Activated CD8-positive, alpha-beta memory T cell treated with anti-CD3 and anti-CD28 coated beads, Interleukin-2, amount 50 U/mL, for 48 hours (primary cell): Measurements from ENCODE around the gene FOXD4.
A peak's percentile ranks its signal among the peaks of the same experiment; 100 is the strongest.
"Not testable (repeated sequence)": the region's sequence is repeated elsewhere in the genome, so short reads cannot be mapped to it uniquely, and the experiment has no call there.

Experiments
- DNase-seq: peaks from one replicate; pipeline ENCODE4 v3.0.0-alpha.2; 2020

FOXD4 gene

DNA sequence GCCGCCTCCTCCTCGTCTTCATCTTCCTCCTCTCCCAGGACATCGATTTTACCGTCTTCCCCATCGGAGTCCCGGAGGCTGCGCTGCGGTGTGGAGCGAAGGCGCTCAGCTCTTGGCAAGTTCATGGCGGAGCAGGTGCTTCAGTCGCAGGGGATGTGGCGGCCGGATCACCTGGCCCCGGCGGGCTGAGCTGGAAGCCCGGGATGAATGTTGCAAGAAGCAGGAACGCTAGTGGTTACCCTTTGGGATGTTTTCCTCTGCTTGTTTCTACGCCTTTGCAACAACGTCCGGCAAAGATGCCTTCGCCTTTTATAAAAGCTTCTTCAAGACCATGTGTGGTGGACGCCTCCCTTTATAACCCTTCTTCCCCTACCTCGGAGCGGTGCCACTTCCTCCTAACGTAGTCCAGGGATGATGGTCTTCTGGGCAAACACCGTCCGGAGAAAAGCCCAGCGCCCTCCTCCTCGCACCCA, at the start of gene FOXD4:
Gene FOXD4 (minus strand): TSS at position 423 of the 473 bp plus-strand sequence. CDS start 298 bp downstream, at position 125.
- not testable (repeated sequence) for DNase-seq

DNA sequence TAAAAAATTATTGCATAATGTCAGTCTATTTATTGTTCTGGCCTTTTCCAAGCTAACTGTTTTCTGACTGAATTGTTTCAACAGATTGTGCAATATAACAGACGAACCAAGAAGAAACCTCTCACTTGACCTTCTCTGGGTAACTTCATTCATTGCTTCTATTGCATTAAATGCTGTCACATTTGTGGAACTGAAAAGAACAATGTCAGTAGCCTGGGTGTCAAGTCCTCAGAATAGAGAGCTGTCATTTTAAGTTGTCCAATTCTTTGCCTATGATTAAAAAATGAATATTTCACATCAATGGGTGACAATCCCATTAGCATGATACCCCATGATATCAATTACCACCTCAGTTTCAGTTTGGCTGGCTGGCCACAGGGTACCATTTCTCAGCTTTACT, 41.7 kb upstream of the FOXD4 start:
- not testable (repeated sequence) for DNase-seq

DNA sequence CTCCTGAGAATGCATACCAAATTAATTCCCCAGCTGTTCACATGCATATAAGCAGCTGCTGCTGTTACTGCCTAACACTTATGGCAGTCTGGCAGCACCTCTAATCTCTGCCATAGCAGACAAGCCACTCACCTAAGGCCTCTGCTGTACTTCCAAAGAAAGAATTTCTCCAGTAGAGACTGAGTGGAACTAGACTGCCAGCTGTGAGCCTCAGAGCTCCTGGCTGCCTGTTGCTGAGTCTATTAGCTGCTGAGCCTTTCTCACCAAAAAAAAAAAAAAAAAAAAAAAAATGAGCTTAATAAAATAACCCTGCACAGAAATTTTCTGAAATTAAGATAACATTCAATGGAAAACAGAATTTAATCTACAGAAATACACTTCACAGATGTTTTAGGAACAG, 33.0 kb upstream of the FOXD4 start:
- DNase-seq: not testable (repeated sequence)

DNA sequence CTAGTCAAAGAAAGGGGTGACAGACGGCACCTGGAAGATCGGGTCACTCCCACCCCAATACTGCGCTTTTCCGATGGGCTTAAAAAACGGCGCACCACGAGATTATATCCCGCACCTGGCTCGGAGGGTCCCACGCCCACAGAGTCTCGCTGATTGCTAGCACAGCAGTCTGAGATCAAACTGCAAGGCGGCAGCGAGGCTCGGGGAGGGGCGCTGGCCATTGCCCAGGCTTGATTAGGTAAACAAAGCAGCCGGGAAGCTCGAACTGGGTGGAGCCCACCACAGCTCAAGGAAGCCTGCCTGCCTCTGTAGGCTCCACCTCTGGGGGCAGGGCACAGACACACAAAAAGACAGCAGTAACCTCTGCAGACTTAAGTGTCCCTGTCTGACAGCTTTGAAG, 21.7 kb upstream of the FOXD4 start:
- not testable (repeated sequence) for DNase-seq

DNA sequence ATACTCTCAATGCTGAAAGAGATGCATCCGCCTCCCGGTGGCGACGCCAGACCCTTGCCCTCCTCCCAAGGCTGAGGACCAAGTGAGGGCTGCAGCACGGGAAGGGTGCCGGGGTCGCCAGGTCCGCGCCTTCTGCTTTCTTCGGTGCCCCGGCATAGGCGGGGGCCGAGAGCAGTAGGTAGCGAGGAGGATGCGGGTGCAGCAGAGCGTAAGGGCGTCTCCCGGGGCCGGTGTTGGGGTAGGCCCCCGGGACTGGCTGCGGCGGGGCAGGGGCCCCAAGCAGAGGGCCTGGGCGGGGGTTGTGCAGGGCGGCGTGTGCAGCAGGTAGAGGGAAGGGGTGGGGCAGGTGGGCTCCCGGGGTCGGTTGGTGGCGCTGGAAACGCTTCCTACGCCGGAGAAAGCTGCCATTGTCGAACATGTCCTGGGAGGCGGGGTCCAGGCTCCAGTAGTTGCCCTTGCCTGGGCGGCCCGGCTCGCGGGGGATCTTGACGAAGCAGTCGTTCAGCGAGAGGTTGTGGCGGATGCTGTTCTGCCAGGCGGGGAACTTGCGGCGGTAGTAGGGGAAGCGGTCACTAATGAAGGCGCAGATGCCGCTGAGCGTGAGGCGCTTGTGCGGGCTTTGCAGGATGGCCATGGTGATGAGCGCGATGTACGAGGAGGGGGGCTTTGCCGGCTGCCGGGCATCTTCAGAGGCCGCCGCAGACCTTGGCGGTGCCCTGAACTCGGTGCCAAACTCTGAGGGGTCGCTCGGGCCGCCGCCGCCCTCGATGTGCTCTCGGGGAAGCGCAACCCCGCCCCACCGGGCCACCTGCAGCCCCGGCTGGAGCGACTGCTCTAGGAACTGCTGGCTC, 848 bp downstream of the FOXD4 start:
- DNase-seq: peak; percentile 69

DNA sequence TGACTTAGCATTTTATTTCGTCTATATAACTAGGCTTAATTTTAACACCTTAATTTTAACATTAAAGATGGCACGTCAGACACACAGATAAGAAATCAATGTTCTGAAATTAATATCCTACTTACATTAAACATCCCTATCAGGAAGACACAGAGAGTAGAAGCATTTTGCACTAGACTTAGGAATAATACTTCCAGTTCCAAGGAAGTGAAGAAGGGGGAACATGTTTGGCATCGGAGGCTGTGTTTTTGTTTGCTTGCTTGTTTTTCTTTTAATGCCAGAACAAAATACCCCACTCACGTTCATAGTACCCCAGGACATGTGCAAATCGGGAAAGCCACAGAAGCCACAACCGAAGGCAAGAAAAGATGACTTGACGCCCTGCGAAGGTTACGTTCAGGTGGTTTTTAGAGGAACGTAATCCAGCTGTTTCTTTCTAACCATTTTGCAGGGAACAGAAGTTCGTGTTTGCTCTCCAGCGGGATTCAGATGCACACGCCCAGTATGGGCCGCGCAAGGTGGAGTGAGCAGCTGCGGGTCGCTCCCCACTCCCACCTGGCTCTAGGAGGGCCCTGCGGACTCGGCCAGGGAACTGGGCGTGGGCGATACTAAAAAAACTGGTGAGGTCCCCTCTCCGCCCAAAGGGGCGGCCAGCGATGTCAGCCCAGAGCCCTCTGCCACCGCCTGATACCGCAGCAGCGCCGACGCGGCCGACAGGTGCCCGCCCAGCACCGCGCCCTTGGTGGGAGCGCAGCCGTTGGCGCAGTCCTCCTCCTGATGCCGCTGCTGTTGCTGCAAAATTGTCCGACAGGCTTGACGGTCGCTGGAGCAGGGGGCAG, 1.8 kb downstream of the FOXD4 start:
- peak; percentile 54 for DNase-seq

GRCh38 chr9:115118-115451, 3.1 kb downstream of the FOXD4 start:
- DNase-seq: not testable (repeated sequence)

DNA sequence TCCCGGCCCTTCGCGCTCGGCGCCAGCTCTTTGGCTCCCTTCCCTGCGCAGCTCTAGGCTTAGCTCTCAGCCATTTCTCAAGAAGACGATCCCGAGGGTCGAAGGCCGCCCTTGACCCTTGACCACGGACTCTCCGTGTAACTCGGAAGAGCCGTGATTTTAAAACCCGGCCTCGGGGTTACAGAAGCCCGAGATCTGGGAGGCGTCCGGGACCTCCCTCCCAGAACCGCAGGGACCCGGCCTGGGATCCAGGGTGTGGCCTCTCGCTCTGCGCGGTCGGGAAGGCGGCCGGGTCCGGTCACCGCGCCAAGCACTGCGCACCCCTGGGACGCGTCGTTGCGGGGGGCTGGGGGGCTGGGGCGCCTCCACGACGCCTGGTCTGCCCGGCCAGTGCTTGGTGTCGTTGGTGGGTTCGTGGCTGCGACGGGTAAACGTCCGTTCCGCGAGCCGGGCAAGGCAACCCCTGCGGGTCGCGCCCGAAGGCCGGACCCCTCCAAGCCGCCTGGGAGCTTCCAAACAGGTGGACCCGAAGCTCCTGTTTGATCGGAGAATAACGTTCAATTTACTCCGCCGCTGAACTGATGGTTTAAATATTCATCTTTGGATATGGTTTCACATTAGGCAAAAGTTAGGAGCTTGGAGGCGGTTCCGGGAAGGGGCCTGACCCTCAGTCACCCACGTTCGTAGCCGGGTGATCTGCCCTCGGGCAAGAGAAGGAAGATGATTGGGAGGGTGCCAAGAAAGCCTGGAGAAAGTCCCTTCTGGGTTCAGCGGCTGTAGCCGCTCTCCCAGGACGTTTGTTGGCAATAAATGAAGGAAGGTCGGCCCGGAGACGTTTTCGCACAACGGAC, 3.7 kb downstream of the FOXD4 start:
- DNase-seq: peak; percentile 60

DNA sequence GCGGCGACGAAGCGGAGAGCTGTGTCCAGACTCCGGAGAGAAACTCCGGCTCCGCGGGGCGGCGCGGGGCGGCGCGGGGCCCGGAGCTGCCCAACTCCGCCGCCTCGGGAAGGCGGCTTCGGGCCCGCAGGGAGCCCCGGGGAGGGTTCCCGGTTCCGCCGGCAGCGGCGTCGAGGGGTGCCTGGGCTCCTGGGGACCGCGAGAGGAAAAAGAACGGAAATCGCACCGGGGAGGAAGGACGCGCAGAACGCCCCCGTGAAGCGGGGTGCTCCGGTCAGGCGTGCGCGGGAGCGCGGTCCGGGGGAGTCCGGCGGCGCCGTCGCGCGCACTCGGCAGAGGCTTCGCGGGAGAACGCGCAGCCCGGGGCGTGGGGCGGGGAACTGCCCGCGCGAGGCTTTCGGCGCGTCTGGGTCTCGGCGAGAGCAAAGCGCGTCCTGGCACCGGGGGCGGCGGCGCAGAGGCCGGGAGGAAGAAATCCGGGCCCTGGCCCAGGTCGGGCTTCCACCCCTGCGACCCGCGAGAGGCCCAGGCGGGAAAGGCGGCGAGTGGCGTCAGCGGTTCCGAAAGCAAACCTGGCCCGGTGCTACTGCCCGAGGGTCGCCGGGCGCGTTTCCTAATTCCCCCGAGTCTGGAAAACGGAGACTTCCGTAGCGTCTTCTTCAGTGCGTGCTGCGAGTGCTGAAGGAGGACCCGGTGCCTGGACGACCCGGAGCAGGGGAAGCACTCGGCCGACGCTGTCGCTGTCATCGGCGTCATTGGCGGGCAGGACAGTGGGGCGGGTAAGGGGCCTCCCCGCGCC, 4.5 kb downstream of the FOXD4 start:
- peak; percentile 73 for DNase-seq

DNA sequence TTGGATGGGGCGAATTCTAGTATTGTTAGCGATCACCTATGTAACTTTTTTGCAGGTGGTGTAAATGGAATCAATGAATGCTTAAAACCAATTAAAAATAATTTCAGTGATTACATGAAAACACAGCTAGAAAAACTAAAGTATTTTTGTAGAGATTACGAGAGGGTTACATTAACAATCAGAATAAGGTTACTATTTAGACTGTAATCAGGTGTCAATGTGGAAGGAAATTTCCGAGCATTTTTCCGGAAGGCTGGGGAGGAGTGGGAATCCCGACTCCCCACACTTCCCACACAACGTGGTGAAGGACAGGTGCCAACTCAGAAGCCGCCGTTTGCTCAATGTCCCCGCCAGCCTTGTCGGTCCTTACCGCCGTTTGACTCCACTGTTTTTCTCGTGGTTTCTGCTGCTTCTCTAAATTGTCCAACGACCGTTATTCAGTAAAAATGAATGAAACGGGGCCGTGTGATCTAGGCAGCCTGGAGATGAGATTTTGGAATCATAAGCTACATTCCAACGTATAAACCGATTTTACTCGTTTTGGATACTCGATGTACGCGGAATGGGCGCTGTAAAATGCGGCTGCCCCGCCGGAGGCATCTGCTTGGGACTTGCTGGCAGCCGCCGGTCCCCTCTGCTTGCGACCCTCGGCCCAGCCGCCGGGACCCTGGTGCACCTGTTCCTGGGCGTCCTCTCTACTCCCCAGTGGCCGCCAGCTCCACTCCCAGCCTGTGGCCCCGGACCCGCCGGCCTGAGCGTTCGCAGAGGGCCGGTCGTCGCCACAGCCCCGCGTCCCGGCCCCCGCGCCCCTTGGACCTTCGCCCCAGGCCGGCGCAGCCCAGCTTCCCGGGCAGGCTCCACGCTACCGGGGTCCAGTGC, 5.4 kb downstream of the FOXD4 start:
- not testable (repeated sequence) for DNase-seq

GRCh38 chr9:110672-111071, 7.5 kb downstream of the FOXD4 start:
- DNase-seq: not testable (repeated sequence)

- not testable (repeated sequence) for DNase-seq
These were observed 8.7 kb downstream of the FOXD4 start for GRCh38 chr9:109540-109939.

GRCh38 chr9:108742-109495, 9.3 kb downstream of the FOXD4 start:
- not testable (repeated sequence) for DNase-seq

- DNase-seq: not testable (repeated sequence)
These were observed 12.2 kb downstream of the FOXD4 start for GRCh38 chr9:105991-106390.

DNA sequence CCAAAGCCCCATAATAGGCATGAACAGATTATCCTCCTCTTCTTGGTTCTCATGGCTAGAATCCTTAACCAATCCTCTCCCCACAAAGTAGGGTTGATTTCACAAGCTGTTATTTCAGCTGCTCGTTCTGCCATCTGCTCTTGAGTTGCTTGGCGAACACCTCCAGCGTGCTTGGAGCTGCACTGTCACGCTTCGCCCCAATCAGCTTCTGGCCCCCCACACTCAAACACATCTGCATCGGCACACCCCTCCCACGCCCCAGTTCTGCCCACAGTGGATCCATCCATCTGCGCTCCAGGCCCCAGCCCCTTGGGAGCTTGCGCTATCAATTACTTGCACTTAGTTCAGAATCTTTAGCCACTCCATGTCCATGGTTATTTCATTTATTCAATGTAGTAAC, 17.8 kb downstream of the FOXD4 start:
- not testable (repeated sequence) for DNase-seq

DNA sequence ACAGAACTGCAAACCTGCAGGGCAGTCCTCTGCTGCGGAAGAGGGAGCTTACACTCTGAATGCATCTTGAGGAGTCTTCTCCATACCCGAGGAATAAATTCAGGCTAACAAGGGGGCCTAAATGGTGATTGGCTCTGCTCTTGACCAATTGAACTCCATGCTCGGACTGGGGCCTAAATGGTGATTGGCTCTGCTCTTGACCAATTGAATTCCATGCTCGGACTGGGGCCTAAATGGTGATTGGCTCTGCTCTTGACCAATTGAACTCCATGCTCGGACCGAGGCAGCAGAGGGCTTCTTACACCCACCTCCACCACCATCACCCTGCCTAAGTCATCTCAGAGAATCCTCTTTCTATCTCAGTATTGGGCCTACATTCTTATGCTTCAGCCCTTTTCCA, 18.4 kb downstream of the FOXD4 start:
- not testable (repeated sequence) for DNase-seq

GRCh38 chr9:98775-99174, 19.4 kb downstream of the FOXD4 start:
- DNase-seq: not testable (repeated sequence)

- not testable (repeated sequence) for DNase-seq
These were observed 23.2 kb downstream of the FOXD4 start for GRCh38 chr9:94992-95391.

DNA sequence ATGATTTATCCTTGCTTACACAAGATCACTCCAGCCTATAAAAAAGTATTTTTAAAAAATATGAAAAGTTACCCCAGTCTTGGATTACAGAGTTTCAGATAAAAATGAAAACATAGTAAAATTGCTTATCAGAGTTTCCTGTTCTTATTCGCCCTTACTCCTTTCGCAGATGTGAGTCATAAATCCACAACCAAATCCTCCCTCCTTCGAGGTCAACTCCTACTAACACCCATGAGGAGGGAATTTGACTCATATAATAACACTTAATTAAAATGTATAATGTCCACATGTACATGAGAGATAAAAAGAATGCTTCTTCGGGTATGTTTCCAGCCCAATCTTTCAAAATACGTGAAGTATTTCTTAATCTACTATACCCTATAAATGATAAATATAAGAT, 23.9 kb downstream of the FOXD4 start:
- DNase-seq: not testable (repeated sequence)

DNA sequence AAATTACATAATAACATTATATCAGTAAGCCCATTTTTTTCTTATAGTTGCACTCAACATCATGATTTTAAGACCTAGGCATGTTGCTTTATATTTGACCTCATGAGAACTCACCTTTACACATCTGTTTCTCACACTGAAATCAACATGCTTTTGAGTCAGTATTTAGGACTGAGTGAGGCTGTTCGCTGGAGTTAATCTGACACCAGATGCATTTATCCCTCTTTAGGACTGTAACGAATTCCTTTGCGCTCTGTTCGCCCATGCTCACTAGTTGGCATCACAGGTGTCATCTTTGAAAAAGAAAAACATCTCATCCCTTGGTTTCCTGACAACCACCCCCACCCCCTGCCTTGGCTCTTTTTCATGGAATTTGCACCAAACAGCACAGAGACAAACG, 24.3 kb downstream of the FOXD4 start:
- DNase-seq: not testable (repeated sequence)
